ENCODE measurements around the gene PLEKHA1. TPM values are rescaled to one million over a fixed set of nuclear protein-coding genes. Genes with fewer than 3 reads are reported as not detected.

PLEKHA1 gene
- total and polyA plus RNA-seq, 2 experiments from 2014 or later, result 25.8 to 36.6 TPM

- H4K20me1 ChIP-seq (replicated peaks; ENCODE audit: insufficient read depth), result no peaks in the 10 kb centered on the region
Observed at GRCh38 chr10:122392835-122393234, 18.3 kb downstream of the PLEKHA1 start.

More at GRCh38 chr10:122392835-122393234, 18.3 kb downstream of the PLEKHA1 start:
- H3K36me3 ChIP-seq (ENCODE audit: insufficient read depth), result no peaks in the 10 kb centered on the region; the same call in 1 of the 2 replicates
- peaks cover 46% of the 10 kb centered on the region for H3K79me2 ChIP-seq (replicated peaks; ENCODE audit: insufficient read depth)
- no peaks in the 10 kb centered on the region for H3K9me2 ChIP-seq (ENCODE audit: insufficient read depth)
- TF ChIP-seq CTCF (conservative IDR thresholded peaks at IDR 0.05; ENCODE audit: low read depth in 2 of 2) (no peak), ETS1 (IDR thresholded peaks at IDR 0.05) (no peak), ZNF331 (CRISPR knock-in tag; IDR thresholded peaks at IDR 0.05; ENCODE audit: low read depth) (no peak), REST (IDR thresholded peaks at IDR 0.05; ENCODE audit: unreplicated experiment) (no peak), NANOG (IDR thresholded peaks at IDR 0.05; ENCODE audit: borderline replicate concordance) (no peak), POLR2AphosphoS5 (IDR thresholded peaks at IDR 0.05; ENCODE audit: low read depth) (no peak), EZH2phosphoT487 (IDR thresholded peaks at IDR 0.05; ENCODE audit: unreplicated experiment) (no peak), ZNF114 (CRISPR knock-in tag; IDR thresholded peaks at IDR 0.05) (no peak), CREB1 (CRISPR knock-in tag; IDR thresholded peaks at IDR 0.05; ENCODE audit: low read depth) (no peak), EZH2 (IDR thresholded peaks at IDR 0.05; ENCODE audit: low read depth, unreplicated experiment) (no peak), ZNF462 (CRISPR knock-in tag; IDR thresholded peaks at IDR 0.05) (no peak), STAT1 (IDR thresholded peaks at IDR 0.05; ENCODE audit: unreplicated experiment) (no peak), JUNB (IDR thresholded peaks at IDR 0.05; ENCODE audit: unreplicated experiment) (no peak)
- no peaks in the 10 kb centered on the region for H3K27me3 ChIP-seq (ENCODE audit: insufficient read depth)
- no peak overlapping the region for H2AFZ ChIP-seq
- DNase-seq (ENCODE audit: low spot score) (no peak), ATAC-seq (no peak)
- no peak overlapping the region for H3K27ac ChIP-seq (ENCODE audit: low read depth)
- H3K4me3 ChIP-seq, result no peak overlapping the region
- H3K4me1 ChIP-seq (ENCODE audit: insufficient read depth), result no peaks in the 10 kb centered on the region
- H3K4me2 ChIP-seq, result no peak overlapping the region
- no peaks in the 10 kb centered on the region for H3K27me3 Mint-ChIP-seq (ENCODE audit: insufficient read depth, low read depth, poor library complexity)
- H3K4me1 Mint-ChIP-seq, result peaks cover 2% of the 10 kb centered on the region; the same call in 2 of the 3 replicates
- no peaks in the 10 kb centered on the region for H3F3A ChIP-seq (replicated peaks; ENCODE audit: low read depth)
- H3K36me3 Mint-ChIP-seq (ENCODE audit: low read depth), result peaks cover 11% of the 10 kb centered on the region; the same call in 2 of the 3 replicates
- no peak overlapping the region for H3K4me3 Mint-ChIP-seq
- no peaks in the 10 kb centered on the region for H3K9me3 Mint-ChIP-seq
- no peak overlapping the region for H3K27ac Mint-ChIP-seq
